HG03558 (cell line): ENCODE results near the gene SLC6A19.

Source experiments
- ATAC-seq: cut with Tn5 transposase; IDR thresholded peaks from one replicate; pipeline ENCODE4 v1.9.1; 2021; ENCODE audit warnings: moderate number of reproducible peaks; ENCODE audit not compliant: unreplicated experiment; ENCODE audit errors: extremely low read depth

SLC6A19 gene

GRCh38 chr5:1177826-1178528, 23.4 kb upstream of the SLC6A19 start:
- no peak for ATAC-seq

- no peak for ATAC-seq
These were observed 22.6 kb upstream of the SLC6A19 start for GRCh38 chr5:1178529-1179382.

DNA sequence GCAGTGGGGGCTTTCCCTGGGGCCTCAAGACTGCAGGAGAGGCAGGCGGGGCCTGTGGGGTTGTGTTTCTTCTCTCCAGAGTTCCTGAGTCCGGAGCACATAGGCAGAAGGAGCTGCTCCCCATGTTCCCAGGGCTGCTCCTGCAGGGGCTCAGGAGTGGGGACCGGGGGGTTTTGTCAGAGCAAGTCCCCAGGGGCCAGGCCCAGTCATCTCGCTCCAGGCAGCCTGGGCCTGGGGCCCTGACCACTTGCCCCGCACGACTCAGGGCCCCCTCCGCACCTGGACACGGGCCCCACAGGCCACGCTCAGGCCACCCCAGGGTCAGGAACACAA, 22.0 kb upstream of the SLC6A19 start:
- ATAC-seq, result no peak

DNA sequence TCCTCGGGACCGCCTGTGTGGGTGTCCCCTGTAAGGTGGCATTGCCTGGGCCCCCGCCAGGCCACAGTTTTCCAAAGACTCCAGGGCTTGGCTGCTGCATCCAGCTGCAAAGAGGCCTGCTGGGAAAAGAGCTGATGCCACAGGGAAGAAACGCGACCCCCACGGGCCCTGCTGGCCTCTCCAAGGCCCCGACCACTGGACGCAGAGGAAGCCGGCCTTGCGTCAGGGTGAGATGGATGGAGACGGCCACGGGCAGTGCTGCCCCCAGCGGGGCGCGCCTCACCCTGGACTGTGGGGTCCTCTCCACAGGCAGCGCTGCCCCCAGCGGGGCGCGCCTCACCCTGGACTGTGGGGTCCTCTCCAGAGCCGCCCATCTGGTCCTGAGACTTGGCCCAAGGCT, 21.3 kb upstream of the SLC6A19 start:
- no peak for ATAC-seq

DNA sequence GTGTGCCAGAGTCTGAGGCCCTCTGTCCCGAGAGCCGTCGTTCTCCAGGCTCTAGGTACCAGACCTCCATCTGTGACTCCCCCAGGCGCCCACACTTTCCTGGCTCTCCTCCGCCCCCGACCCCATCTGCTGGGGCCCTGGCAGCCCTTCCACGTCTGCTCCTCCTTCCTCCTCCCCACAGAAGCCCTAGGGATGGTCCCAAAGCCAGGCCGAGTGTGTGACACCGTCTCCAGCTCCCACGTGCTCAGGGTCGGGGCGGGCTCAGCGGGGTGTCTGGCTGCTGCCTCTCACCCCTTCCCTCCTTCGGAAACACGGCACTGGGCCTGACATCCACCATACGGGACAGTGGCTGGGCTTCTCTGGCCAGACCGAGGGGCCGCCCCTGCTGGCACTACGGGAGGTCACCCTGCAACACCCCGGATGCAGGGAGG, 20.5 kb upstream of the SLC6A19 start:
- no peak for ATAC-seq

GRCh38 chr5:1181451-1182359, 19.7 kb upstream of the SLC6A19 start:
- no peak for ATAC-seq

DNA sequence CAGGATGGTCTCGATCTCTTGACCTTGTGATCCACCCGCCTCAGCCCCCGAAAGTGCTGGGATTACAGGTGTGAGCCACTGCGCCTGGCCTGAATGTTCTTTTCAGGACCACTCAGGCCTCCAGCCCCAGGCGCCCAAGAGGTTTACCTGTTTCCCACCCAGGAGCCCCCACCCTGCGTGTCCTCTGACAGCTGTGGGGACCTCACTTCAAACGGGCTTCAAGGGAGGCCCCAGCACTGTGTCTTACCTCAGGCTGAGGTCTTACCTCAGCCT, 19.1 kb upstream of the SLC6A19 start:
- no peak for ATAC-seq

GRCh38 chr5:1182633-1183423, 18.6 kb upstream of the SLC6A19 start:
- ATAC-seq, result no peak

DNA sequence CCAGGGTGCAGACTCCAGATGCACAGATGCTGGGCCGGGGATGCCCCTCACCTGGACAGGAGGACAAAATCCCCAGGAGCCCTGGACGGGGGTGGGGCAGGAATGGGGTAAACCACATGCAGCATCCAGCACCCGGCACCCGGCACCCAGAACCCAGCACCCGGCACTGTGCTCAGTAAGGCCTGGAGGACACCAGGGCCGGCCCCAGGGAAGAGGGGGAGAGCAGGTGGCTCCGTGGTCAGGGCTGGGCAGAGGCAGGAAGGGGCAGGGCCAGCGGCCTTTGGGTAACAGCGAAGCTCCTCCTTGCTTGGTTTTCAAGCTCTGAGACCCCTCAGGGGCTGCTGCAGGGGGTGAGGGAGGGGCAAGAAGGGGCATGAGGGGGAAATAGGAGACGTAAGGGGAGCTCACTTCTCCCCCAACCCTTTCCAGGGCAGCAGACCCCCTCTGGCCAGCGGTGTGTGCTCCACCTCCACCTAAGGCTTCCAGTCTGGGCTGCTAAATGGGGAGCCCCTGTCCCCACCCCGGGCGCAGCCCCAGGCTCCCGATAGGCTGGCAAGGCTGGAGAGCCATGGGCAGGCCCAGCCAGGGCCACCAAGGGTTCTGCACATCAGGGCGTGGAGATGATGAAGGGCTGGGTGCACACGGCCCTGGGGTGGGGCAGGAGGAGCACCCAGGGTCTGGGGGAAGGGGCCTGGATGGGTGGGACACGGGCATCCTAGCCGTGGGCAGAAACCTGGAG, 17.8 kb upstream of the SLC6A19 start:
- no peak for ATAC-seq

GRCh38 chr5:1184163-1184470, 17.3 kb upstream of the SLC6A19 start:
- ATAC-seq, result no peak

- no peak for ATAC-seq
These were observed 16.9 kb upstream of the SLC6A19 start for GRCh38 chr5:1184481-1184880.

DNA sequence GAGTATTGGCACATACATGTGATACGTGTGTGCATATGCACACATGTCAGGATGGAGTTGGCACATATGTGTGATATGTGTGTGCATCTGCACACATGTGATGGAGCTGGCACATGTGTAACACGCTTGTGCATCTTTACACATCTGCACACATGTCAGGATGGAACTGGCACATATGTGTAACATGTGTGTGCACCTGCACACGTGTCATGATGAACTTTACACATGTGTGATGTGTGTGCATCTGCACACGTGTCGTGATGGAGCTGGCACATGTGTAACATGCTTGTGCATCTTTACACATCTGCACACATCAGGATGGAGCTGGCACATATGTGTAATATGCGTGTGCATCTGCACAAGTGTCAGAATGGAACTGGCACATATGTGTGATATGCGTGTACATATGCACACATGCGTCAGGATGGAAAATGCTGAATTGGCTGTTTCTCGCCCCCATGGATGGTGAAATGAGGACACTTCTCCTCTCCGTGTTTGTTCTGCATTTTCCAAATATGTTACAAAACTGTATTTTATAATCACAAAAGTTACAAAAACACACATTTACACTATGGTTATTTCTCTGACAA, 16.3 kb upstream of the SLC6A19 start:
- no peak for ATAC-seq

- no peak for ATAC-seq
These were observed 15.6 kb upstream of the SLC6A19 start for GRCh38 chr5:1185629-1186350.

GRCh38 chr5:1186351-1187233, 14.8 kb upstream of the SLC6A19 start:
- ATAC-seq, result no peak

DNA sequence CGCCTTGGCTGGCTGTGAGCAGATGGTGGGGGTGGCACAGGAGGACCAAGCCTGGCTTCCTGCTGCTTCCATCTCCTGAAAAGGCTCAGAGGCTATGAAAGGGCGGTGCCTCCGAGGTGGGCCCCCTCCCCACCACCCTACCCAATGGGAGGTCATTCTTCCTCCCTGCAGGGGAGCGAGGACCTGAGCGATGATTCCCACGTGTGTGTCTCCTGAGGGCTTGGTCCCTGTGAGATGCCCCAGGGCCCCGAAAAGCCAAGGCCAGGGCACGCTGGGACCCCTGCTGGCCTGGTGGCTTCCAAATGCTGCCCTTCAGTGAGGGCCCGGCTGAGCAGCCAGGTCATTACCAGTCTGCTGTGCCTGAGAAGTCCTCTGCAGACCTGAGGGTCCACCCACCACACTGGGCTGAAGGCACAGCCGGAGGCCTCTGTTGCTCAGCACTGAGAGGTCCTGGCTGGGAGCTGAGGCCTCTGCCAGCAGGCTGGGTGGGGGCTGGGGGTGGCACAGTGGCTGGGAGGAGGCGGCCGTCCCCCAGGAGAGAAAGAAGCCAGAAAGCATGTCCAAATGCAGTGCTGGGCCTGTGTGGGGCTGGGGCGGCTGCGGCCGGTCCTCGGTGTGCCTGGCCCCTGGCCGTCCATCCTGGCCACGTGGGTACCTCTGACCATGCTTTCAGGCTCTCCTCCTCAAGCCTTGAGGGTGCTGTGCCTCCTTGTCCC, 14.0 kb upstream of the SLC6A19 start:
- ATAC-seq, result no peak

DNA sequence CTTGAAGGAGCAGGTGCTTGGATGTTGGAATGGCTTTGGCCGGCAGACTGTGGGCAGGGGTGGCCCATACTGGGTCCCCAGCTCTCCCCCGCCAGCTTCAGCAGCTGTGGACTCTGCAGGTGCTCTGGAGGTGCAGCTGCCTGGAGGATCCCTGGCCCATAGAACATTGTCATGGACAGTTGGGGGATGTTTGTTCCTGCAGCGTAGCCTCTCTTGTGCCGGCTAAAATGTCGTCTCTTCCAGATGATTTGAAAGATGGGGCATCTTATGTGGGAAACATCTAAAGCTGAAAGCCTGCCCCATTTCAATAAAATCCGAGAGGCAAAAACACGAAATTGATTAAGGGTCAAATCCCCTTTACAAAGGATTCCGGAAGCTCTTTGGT, 13.5 kb upstream of the SLC6A19 start:
- ATAC-seq, result no peak

GRCh38 chr5:1188464-1188863, 12.9 kb upstream of the SLC6A19 start:
- no peak for ATAC-seq
